Measurements from ENCODE around the gene SPACA9.
A peak's percentile ranks its signal among the peaks of the same experiment; 100 is the strongest.

The SPACA9 gene

GRCh38 chr9:132864277-132864676, 14.4 kb upstream of the SPACA9 start:
- DNase-seq, result no peak

- DNase-seq, result no peak
These were observed 14.0 kb upstream of the SPACA9 start for GRCh38 chr9:132864691-132865090.

GRCh38 chr9:132866898-132867297, 11.8 kb upstream of the SPACA9 start:
- no peak for DNase-seq

- DNase-seq, result no peak
These were observed 9.4 kb upstream of the SPACA9 start for GRCh38 chr9:132869266-132869665.

GRCh38 chr9:132873403-132873802, 5.3 kb upstream of the SPACA9 start:
- DNase-seq, result no peak

- DNase-seq, result no peak
These were observed 3.5 kb upstream of the SPACA9 start for GRCh38 chr9:132875159-132875558.

GRCh38 chr9:132876849-132877248, 1.8 kb upstream of the SPACA9 start:
- DNase-seq, result no peak

GRCh38 chr9:132877458-132877823, 1.3 kb upstream of the SPACA9 start:
- DNase-seq, result no peak

- peak; percentile 77 for DNase-seq
These were observed 639 bp upstream of the SPACA9 start, which contains the start of gene AK8 for GRCh38 chr9:132877824-132878694. AK8 (minus strand) TSS chr9:132878284; CDS start chr9:132878255, 29 bp downstream.

GRCh38 chr9:132879457-132880323, 992 bp downstream of the SPACA9 start:
- DNase-seq, result no peak

GRCh38 chr9:132880324-132880661, 1.6 kb downstream of the SPACA9 start:
- DNase-seq, result no peak

- no peak for DNase-seq
These were observed 3.1 kb downstream of the SPACA9 start for GRCh38 chr9:132881826-132882225.

GRCh38 chr9:132882616-132883015, 3.9 kb downstream of the SPACA9 start:
- DNase-seq, result no peak

- DNase-seq, result no peak
These were observed 4.9 kb downstream of the SPACA9 start for GRCh38 chr9:132883349-132884294.

GRCh38 chr9:132885720-132886333, 7.1 kb downstream of the SPACA9 start:
- no peak for DNase-seq

GRCh38 chr9:132886334-132886725, 7.6 kb downstream of the SPACA9 start:
- no peak for DNase-seq

- DNase-seq, result no peak
These were observed 8.8 kb downstream of the SPACA9 start for GRCh38 chr9:132887181-132888120.

GRCh38 chr9:132888151-132888550, 9.5 kb downstream of the SPACA9 start:
- no peak for DNase-seq

- DNase-seq, result no peak
These were observed 13.7 kb downstream of the SPACA9 start for GRCh38 chr9:132892400-132892799.

GRCh38 chr9:132894346-132894745, 15.6 kb downstream of the SPACA9 start:
- no peak for DNase-seq

Data from CD4-positive, alpha-beta T cell treated with Interleukin-17A for 1 hour (primary cell).